ENCODE data around the gene SH3BGRL.

DNA sequence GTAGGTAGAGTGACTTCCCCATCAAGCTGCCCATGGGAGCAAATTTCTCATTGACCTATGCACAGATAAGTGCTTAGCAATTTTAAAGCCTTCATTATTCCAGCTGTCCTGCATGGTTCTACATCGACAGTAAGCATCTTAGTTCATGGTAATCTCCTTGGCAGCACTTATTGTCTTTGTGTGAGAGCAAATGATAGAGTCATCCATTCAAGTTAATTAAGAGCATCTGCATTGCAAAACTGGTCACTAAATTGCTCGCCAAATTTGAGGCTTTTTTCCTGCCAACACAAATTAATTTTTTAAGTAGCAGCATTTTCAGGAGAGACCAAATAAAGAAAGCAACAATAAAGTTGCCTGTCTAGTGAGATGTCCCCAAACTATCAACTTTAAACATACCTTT lies 76.7 kb downstream of the SH3BGRL start:
- TF ChIP-seq, protein P1, sequence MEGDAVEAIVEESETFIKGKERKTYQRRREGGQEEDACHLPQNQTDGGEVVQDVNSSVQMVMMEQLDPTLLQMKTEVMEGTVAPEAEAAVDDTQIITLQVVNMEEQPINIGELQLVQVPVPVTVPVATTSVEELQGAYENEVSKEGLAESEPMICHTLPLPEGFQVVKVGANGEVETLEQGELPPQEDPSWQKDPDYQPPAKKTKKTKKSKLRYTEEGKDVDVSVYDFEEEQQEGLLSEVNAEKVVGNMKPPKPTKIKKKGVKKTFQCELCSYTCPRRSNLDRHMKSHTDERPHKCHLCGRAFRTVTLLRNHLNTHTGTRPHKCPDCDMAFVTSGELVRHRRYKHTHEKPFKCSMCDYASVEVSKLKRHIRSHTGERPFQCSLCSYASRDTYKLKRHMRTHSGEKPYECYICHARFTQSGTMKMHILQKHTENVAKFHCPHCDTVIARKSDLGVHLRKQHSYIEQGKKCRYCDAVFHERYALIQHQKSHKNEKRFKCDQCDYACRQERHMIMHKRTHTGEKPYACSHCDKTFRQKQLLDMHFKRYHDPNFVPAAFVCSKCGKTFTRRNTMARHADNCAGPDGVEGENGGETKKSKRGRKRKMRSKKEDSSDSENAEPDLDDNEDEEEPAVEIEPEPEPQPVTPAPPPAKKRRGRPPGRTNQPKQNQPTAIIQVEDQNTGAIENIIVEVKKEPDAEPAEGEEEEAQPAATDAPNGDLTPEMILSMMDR (IDR thresholded peaks at IDR 0.05 in 8 of 11, conservative IDR thresholded peaks at IDR 0.05 in 3 of 11): no peak
- TF ChIP-seq POLR2A (IDR thresholded peaks at IDR 0.05): no peak

All from spleen (tissue), 7 donors.